HepG2 (cell line): ENCODE data around the gene CD96. TPM values are rescaled to one million over a fixed set of nuclear protein-coding genes. Genes with fewer than 3 reads are reported as not detected.

Source experiments
- ATAC-seq: fragments of 200-7000 bp; cut with Tn5 transposase; 3 replicates; pipeline ENCODE4 v1.9.1; 2020; ENCODE audit warnings: mild to moderate bottlenecking, moderate library complexity
- BruUV-seq: library from RNA; stranded (reverse); fragments of 400-500 nt; replicated peaks from 2 replicates; lab custom pipeline; 2021; lab: Mats Ljungman, UMichigan
- CTCF ChIA-PET: fragments of 300-600 bp; formaldehyde crosslinking; extraction: SDS; loops from one replicate; lab custom pipeline; 2021; ENCODE audit warnings: low total read pairs, inconsistent platforms, low intra/inter-chr PET ratio; lab: Yijun Ruan, JAX
- POLR2A ChIA-PET: fragments of 350-600 bp; sonication (Branson Sonifier 250); formaldehyde crosslinking; loops from one replicate; lab custom pipeline; 2020; ENCODE audit warnings: antibody characterized with exemption, inconsistent platforms; lab: Yijun Ruan, JAX
- DNase-seq: peaks from one replicate; pipeline ENCODE4 v3.0.0-alpha.2; 2015; ENCODE audit warnings: low spot score
- FAIRE-seq: peaks from 3 replicates; lab custom pipeline; 2011; peaks lifted over from hg19 to GRCh38; lab: Jason Lieb, UNC
- H2AFZ ChIP-seq: one replicate; pipeline ENCODE4 v1.6.1; 2011; ENCODE audit warnings: low read length, inconsistent platforms
- H3K27ac ChIP-seq: fragments of 300-600 bp; 3 replicates; pipeline ENCODE4 v1.8.0; 2011; ENCODE audit warnings: mixed run types, mild to moderate bottlenecking, mixed read lengths, low read length, inconsistent platforms; ENCODE audit not compliant: insufficient read depth; ENCODE audit errors: extremely low read length
- H3K27me3 ChIP-seq, 2 experiments: fragments of 200-600 bp in 1 of 2; 2 replicates in 1 of 2; 3 replicates in 1 of 2; pipeline versions ENCODE4 v1.6.0 to v1.8.0; 2011; ENCODE audit warnings: low read length in 2 of 2, mild to moderate bottlenecking in 2 of 2, moderate library complexity in 2 of 2, inconsistent platforms in 1 of 2; ENCODE audit not compliant: insufficient read depth in 2 of 2, control insufficient read depth in 1 of 2
- H3K36me3 ChIP-seq, 2 experiments: fragments of 200-600 bp in 1 of 2; replicated peaks in 1 of 2; 2 replicates in 1 of 2; 3 replicates in 1 of 2; pipeline versions ENCODE4 v1.5.1 to v1.8.0; 2011; ENCODE audit warnings: low read length in 2 of 2, inconsistent platforms in 1 of 2; ENCODE audit not compliant: insufficient read depth in 2 of 2, control insufficient read depth in 1 of 2
- H3K4me1 ChIP-seq: 2 replicates; pipeline ENCODE4 v1.5.1; 2012; ENCODE audit warnings: low read length, inconsistent platforms; ENCODE audit not compliant: insufficient read depth
- H3K4me2 ChIP-seq: 2 replicates; pipeline ENCODE4 v1.6.0; 2011; ENCODE audit warnings: low read depth, low read length, inconsistent platforms
- H3K4me3 ChIP-seq, 3 experiments: fragments of 200-600 bp in 1 of 3; sonication (generic), shearing (Covaris generic) in 1 of 3; replicated peaks in 1 of 3; 2 replicates each; pipeline ENCODE4 v1.5.1; 2011 to 2016; ENCODE audit warnings: low read length in 3 of 3, inconsistent platforms in 2 of 3, low read depth in 2 of 3, mild to moderate bottlenecking in 2 of 3, control low read depth in 1 of 3, mixed read lengths in 1 of 3; ENCODE audit not compliant: insufficient read depth in 1 of 3
- H3K79me2 ChIP-seq: one replicate; pipeline ENCODE4 v1.6.1; 2011; ENCODE audit warnings: low read length, inconsistent platforms; ENCODE audit not compliant: insufficient read depth
- H3K9ac ChIP-seq: 2 replicates; pipeline ENCODE4 v1.6.0; 2011; ENCODE audit warnings: mild to moderate bottlenecking, low read depth, low read length, inconsistent platforms; ENCODE audit not compliant: insufficient read depth
- H3K9me3 ChIP-seq: 2 replicates; pipeline ENCODE4 v1.5.1; 2012; ENCODE audit warnings: mild to moderate bottlenecking, low read length
- H4K20me1 ChIP-seq: 2 replicates; pipeline ENCODE4 v1.6.0; 2011; ENCODE audit warnings: inconsistent platforms, mild to moderate bottlenecking, low read length, moderate library complexity; ENCODE audit not compliant: insufficient read depth
- FOXA3 ChIP-seq: IDR thresholded peaks from 2 replicates; pipeline ENCODE4 v1.6.1; 2016; ENCODE audit warnings: missing genetic modification reagents, missing compliant biosample characterization
- GABPA ChIP-seq, 2 experiments: IDR thresholded peaks; 2 replicates each; pipeline ENCODE4 v1.6.1; 2011 to 2016; ENCODE audit warnings: low read depth in 2 of 2, low read length in 1 of 2, missing biosample characterization in 1 of 2, missing genetic modification characterization in 1 of 2
- PLSCR1 ChIP-seq: sonication (generic); formaldehyde crosslinking; IDR thresholded peaks from 2 replicates; pipeline ENCODE4 v1.5.0; 2020; ENCODE audit warnings: missing genetic modification reagents, mild to moderate bottlenecking, borderline replicate concordance
- RARG ChIP-seq: sonication (generic); formaldehyde crosslinking; IDR thresholded peaks from 2 replicates; pipeline ENCODE4 v1.4.0; 2020; ENCODE audit warnings: low read depth, mild to moderate bottlenecking, missing genetic modification reagents
- SMC3 ChIP-seq: IDR thresholded peaks from 2 replicates; pipeline ENCODE4 v1.6.1; 2011; ENCODE audit warnings: low read length, improper control_type of control experiment
- XRCC5 ChIP-seq: fragments of 200-400 bp; formaldehyde crosslinking; optimal IDR thresholded peaks from 2 replicates; pipeline ENCODE3; 2017; ENCODE audit warnings: mild to moderate bottlenecking, low read length
- ZHX2 ChIP-seq, 2 experiments: sonication (generic) in 1 of 2; formaldehyde crosslinking in 1 of 2; IDR thresholded peaks; 2 replicates each; pipeline versions ENCODE4 v1.6.1 to v1.9.0; 2014 to 2022; ENCODE audit warnings: antibody characterized with exemption in 1 of 2, borderline replicate concordance in 1 of 2, inconsistent platforms in 1 of 2, low read depth in 1 of 2, missing genetic modification reagents in 1 of 2
- whole genome bisulfite sequencing: methylation state at CpG from one replicate; pipeline ENCODE4 v1.1.6; 2017; ENCODE audit warnings: low lambda C conversion rate; 5-methylcytosine and 5-hydroxymethylcytosine counted together
- in situ Hi-C: cut with HindIII; loops from 2 replicates; pipeline ENCODE4 v1.10.0; 2017; ENCODE audit warnings: low pct_unique_long_range_greater_than_20kb; ENCODE audit not compliant: extremely low pct_ligation_motif_present
- intact Hi-C: fragments of 100-400 bp; cut with micrococcal nuclease; formaldehyde crosslinking; loops from one replicate; pipeline ENCODE4 v1.10.0; 2022; ENCODE audit not compliant: unreplicated experiment
- polyA plus RNA-seq, 8 experiments: library from polyadenylated mRNA; depleted of rRNA in 3 of 8; stranded (reverse) in 7 of 8; unstranded in 1 of 8; fragments of >200 nt; fragmentation: Illumina TruSeq in 4 of 8; extraction: Trizol in 4 of 8; gene quantifications; 2 replicates each; pipeline versions ENCODE4 v1.2.1 to v1.2.3, GENCODE V29; 2011 to 2016; ENCODE audit warnings: low read depth in 4 of 8, missing spikeins in 1 of 8, mixed read lengths in 1 of 8; ENCODE audit not compliant: insufficient read depth in 1 of 8
- total RNA-seq, 5 experiments: library from RNA; depleted of rRNA; stranded (reverse); fragments of >200 nt; fragmentation: Illumina TruSeq; extraction: Trizol; gene quantifications; 2 replicates each; pipeline ENCODE4 v1.2.3, GENCODE V29; 2016; ENCODE audit warnings: low read depth in 1 of 5

CD96 gene
- total and polyA plus RNA-seq, 2 of the 13 experiments (the other 11 are each of a cell fraction or from before 2014, with no cell fraction given): not detected

GRCh38 chr3:111538681-111539083 lies 3.3 kb upstream of the CD96 start:
- peak; percentile 13 for DNase-seq
- CTCF ChIA-PET: interaction anchor here (1.1 kb wide), 1 partner anchor 1806 kb away, joined by 3 read pairs; no protein-coding TSS in a partner anchor
- 0% methylated on average over 4 of the region's 4 CpGs for WGBS

GRCh38 chr3:111539351-111540331 lies 2.4 kb upstream of the CD96 start:
- no peaks in the 10 kb centered on the region for H3K9me3 ChIP-seq
- FAIRE-seq: peak; percentile 12
- BruUV-seq: no TSS peak
- H3K79me2 ChIP-seq: no peaks in the 10 kb centered on the region
- ChIA-PET CTCF (interaction anchor here (0.7 kb wide), 1 partner anchor 1808 kb away, joined by 3 read pairs; no protein-coding TSS in a partner anchor), POLR2A (no interaction called here)
- intact Hi-C loops (no loop called here), in situ Hi-C loops (loop anchor here (25.0 kb wide), 1 partner anchor 502 kb away; no protein-coding TSS in a partner anchor)
- H3K4me3 ChIP-seq: no peak overlapping the region
- DNase-seq: peak; percentile 34
- no peaks in the 10 kb centered on the region for H4K20me1 ChIP-seq
- H3K36me3 ChIP-seq: no peaks in the 10 kb centered on the region
- H3K27me3 ChIP-seq: no peaks in the 10 kb centered on the region
- 11% methylated on average over 10 of the region's 10 CpGs for WGBS
- H3K9ac ChIP-seq: no peak overlapping the region
- H3K4me1 ChIP-seq: peaks cover 14% of the 10 kb centered on the region
- no peak overlapping the region for H3K4me2 ChIP-seq
- no peak overlapping the region for H2AFZ ChIP-seq
- peak; percentile 99 for ATAC-seq
- H3K27ac ChIP-seq: no peak overlapping the region
- TF ChIP-seq FOXA3 (CRISPR knock-in tag) (no peak), XRCC5 (peak; percentile 35), SMC3 (peak; percentile 52), ZHX2 (IDR thresholded peaks at IDR 0.05; ENCODE audit: low read depth) (no peak), ZHX2 (CRISPR knock-in tag; IDR thresholded peaks at IDR 0.05; ENCODE audit: borderline replicate concordance) (no peak)

More at GRCh38 chr3:111538681-111539083, 3.3 kb upstream of the CD96 start:
- no TSS peak for BruUV-seq
- no peak overlapping the region for H3K4me2 ChIP-seq
- H3K36me3 ChIP-seq: no peaks in the 10 kb centered on the region
- no peaks in the 10 kb centered on the region for H3K9me3 ChIP-seq
- ATAC-seq: no peak
- H3K4me3 ChIP-seq: no peak overlapping the region
- intact Hi-C loops (no loop called here), in situ Hi-C loops (loop anchor here (25.0 kb wide), 1 partner anchor 501 kb away; no protein-coding TSS in a partner anchor)
- no peaks in the 10 kb centered on the region for H3K27me3 ChIP-seq
- H4K20me1 ChIP-seq: no peaks in the 10 kb centered on the region
- no peak overlapping the region for H3K9ac ChIP-seq
- POLR2A ChIA-PET: no interaction called here
- no peak for FAIRE-seq
- no peak overlapping the region for H2AFZ ChIP-seq
- no peak overlapping the region for H3K27ac ChIP-seq
- TF ChIP-seq PLSCR1 (CRISPR knock-in tag) (no peak), RARG (CRISPR knock-in tag) (no peak), GABPA (IDR thresholded peaks at IDR 0.05; ENCODE audit: low read depth, low read length) (no peak), GABPA (CRISPR knock-in tag; IDR thresholded peaks at IDR 0.05; ENCODE audit: low read depth) (peak; percentile 19; the same call in 1 of the 2 replicates)
- H3K79me2 ChIP-seq: no peaks in the 10 kb centered on the region
- H3K4me1 ChIP-seq: peaks cover 14% of the 10 kb centered on the region
